ENCODE results near the gene PHAX. TPM values are rescaled to one million over a fixed set of nuclear protein-coding genes. Genes with fewer than 3 reads are reported as not detected.

The PHAX gene
- total and polyA plus RNA-seq, 8 donors = 14.4 to 246 (median 35.0) TPM

- no peaks in the 10 kb centered on the region for H3K9me3 ChIP-seq
- H3K4me3 ChIP-seq = no peak overlapping the region
- intact Hi-C loops (cut with DNase I; ENCODE audit: low total_unique reads) = no loop called here
- no peaks in the 10 kb centered on the region for H3K27me3 ChIP-seq
- peak in 1 of 2 donors; percentile 4 for DNase-seq
- WGBS, 5 donors = 90 to 97% (median 96%) methylated on average over 16 to 28 of the region's 28 CpGs
- TF ChIP-seq CTCF (IDR thresholded peaks at IDR 0.05) = no peak
- TF ChIP-seq POLR2A (IDR thresholded peaks at IDR 0.05) = no peak
- no peak for TF ChIP-seq EP300 (IDR thresholded peaks at IDR 0.05)
- TF ChIP-seq POLR2AphosphoS5 (IDR thresholded peaks at IDR 0.05) = no peak
- H3K27ac ChIP-seq = no peak overlapping the region
- peaks cover 4 to 74% (median 65%) of the 10 kb centered on the region in 4 donors for H3K36me3 ChIP-seq
- peaks cover 0 to 23% (median 16%) of the 10 kb centered on the region in 4 donors for H3K4me1 ChIP-seq
Observed at GRCh38 chr5:126589536-126590297, 11.0 kb upstream of the PHAX start.

GRCh38 chr5:126591549-126591948 is 9.2 kb upstream of the PHAX start:
- DNase-seq = no peak
- H3K4me3 ChIP-seq = no peak overlapping the region
- no peaks in the 10 kb centered on the region for H3K9me3 ChIP-seq
- peaks cover 0 to 26% (median 21%) of the 10 kb centered on the region in 4 donors for H3K4me1 ChIP-seq
- intact Hi-C loops (cut with DNase I; ENCODE audit: low total_unique reads) = no loop called here
- 86 to 100% (median 96%) methylated on average over 1 of the region's 1 CpG for WGBS, 5 donors
- no peaks in the 10 kb centered on the region for H3K27me3 ChIP-seq
- H3K27ac ChIP-seq = no peak overlapping the region
- no peak for TF ChIP-seq POLR2AphosphoS5 (IDR thresholded peaks at IDR 0.05)
- TF ChIP-seq POLR2A (IDR thresholded peaks at IDR 0.05) = no peak
- no peak for TF ChIP-seq CTCF (IDR thresholded peaks at IDR 0.05)
- no peak for TF ChIP-seq EP300 (IDR thresholded peaks at IDR 0.05)
- peaks cover 4 to 55% (median 48%) of the 10 kb centered on the region in 4 donors for H3K36me3 ChIP-seq

- Histone ChIP-seq H3K36me3 (peaks cover 0 to 23% (median 22%) of the 10 kb centered on the region in 4 donors), H3K4me1 (peaks cover 0 to 26% (median 23%) of the 10 kb centered on the region in 4 donors), H3K27ac (peak within 1 kb of the TSS; percentile 74 to 87 (median 84)), H3K9me3 (no peaks in the 10 kb centered on the region), H3K27me3 (no peaks in the 10 kb centered on the region), H3K4me3 (peak within 1 kb of the TSS; percentile 56 to 73 (median 64))
- 0 to 3% (median 1%) methylated on average over 28 to 44 of the region's 44 CpGs for WGBS, 5 donors
- intact Hi-C loops (cut with DNase I; ENCODE audit: low total_unique reads) = no loop called here
- TF ChIP-seq CTCF (IDR thresholded peaks at IDR 0.05) (peak in 3 of 7 experiments; percentile 23 to 41 (median 25)), EP300 (IDR thresholded peaks at IDR 0.05) (no peak), POLR2AphosphoS5 (IDR thresholded peaks at IDR 0.05) (peak in 2 of 3 donors; percentile 69 to 77)
- peak; percentile 89 to 98 for DNase-seq
Observed at GRCh38 chr5:126594748-126595485, 5.8 kb upstream of the PHAX start, which contains the start of gene ALDH7A1. Gene ALDH7A1, minus strand, starts transcription at chr5:126595219. Its CDS starts 21 bp downstream, at chr5:126595198.

GRCh38 chr5:126595486-126596083 is 5.2 kb upstream of the PHAX start:
- peaks cover 0 to 32% (median 28%) of the 10 kb centered on the region in 4 donors for H3K4me1 ChIP-seq
- no peak for TF ChIP-seq EP300 (IDR thresholded peaks at IDR 0.05)
- 60 to 67% (median 63%) methylated on average over 21 to 22 of the region's 22 CpGs for WGBS, 5 donors
- H3K36me3 ChIP-seq = peaks cover 0 to 16% (median 15%) of the 10 kb centered on the region in 4 donors
- H3K27ac ChIP-seq = peak overlapping the region; percentile 74 to 87 (median 84)
- H3K27me3 ChIP-seq = no peaks in the 10 kb centered on the region
- no peak for DNase-seq
- no peaks in the 10 kb centered on the region for H3K9me3 ChIP-seq
- H3K4me3 ChIP-seq = peak overlapping the region; percentile 56 to 73 (median 64)
- intact Hi-C loops (cut with DNase I; ENCODE audit: low total_unique reads) = no loop called here
